OCI-LY3 (cell line): ENCODE data around the gene WDPCP.
"Not testable (repeated sequence)": the region's sequence is repeated elsewhere in the genome, so short reads cannot be mapped to it uniquely, and the experiment has no call there.

ENCODE experiments used
- H2AFZ ChIP-seq: fragments of 200-600, 300-600 bp; shearing (Covaris generic); 2 replicates; pipeline ENCODE4 v1.6.0; 2014; ENCODE audit warnings: antibody characterized with exemption, low read depth, low read length
- H3K27ac ChIP-seq: fragments of 200-600, 300-600 bp; sonication (generic); 2 replicates; pipeline ENCODE4 v1.5.1; 2014; ENCODE audit warnings: mild to moderate bottlenecking, low read length, moderate library complexity, mixed read lengths
- H3K27me3 ChIP-seq: fragments of 200-600, 300-600 bp; sonication (generic); 2 replicates; pipeline ENCODE4 v1.6.1; 2014; ENCODE audit warnings: low read depth, low read length, mixed read lengths
- H3K36me3 ChIP-seq: fragments of 200-600, 300-600 bp; sonication (generic); replicated peaks from 2 replicates; pipeline ENCODE3; 2014; ENCODE audit warnings: low read depth, low read length, mixed read lengths
- H3K4me1 ChIP-seq: fragments of 300-600, 200-600 bp; sonication (generic); 2 replicates; pipeline ENCODE4 v1.6.1; 2014; ENCODE audit warnings: low read length, mixed read lengths
- H3K4me2 ChIP-seq: fragments of 200-600, 300-600 bp; sonication (generic); 2 replicates; pipeline ENCODE4 v1.6.1; 2014; ENCODE audit warnings: low read length, mixed read lengths
- H3K4me3 ChIP-seq: fragments of 300-600, 200-600 bp; sonication (generic); 2 replicates; pipeline ENCODE4 v1.5.1; 2014; ENCODE audit warnings: antibody characterized with exemption, mild to moderate bottlenecking, low read length, moderate library complexity
- H3K79me2 ChIP-seq: fragments of 300-600, 200-600 bp; shearing (Covaris generic); 2 replicates; pipeline ENCODE4 v1.6.1; 2014; ENCODE audit warnings: mild to moderate bottlenecking, low read length, mixed read lengths
- H3K9ac ChIP-seq: fragments of 300-600, 200-600 bp; shearing (Covaris generic); 2 replicates; pipeline ENCODE4 v1.6.0; 2014; ENCODE audit warnings: mild to moderate bottlenecking, low read length, moderate library complexity
- H3K9me3 ChIP-seq: fragments of 200-600, 300-600 bp; shearing (Covaris generic); 2 replicates; pipeline ENCODE4 v1.6.1; 2014; ENCODE audit warnings: low read length, mixed read lengths; ENCODE audit not compliant: insufficient read depth
- H4K20me1 ChIP-seq: fragments of 200-600, 300-600 bp; sonication (generic); 2 replicates; pipeline ENCODE4 v1.6.1; 2016; ENCODE audit warnings: low read length, mixed read lengths; ENCODE audit not compliant: insufficient read depth
- CTCF ChIP-seq: fragments of 200-600, 300-600 bp; sonication (generic); IDR thresholded peaks from 2 replicates; pipeline ENCODE4 v1.5.1; 2014; ENCODE audit warnings: antibody characterized with exemption, low read length, low read depth
- EZH2phosphoT487 ChIP-seq: fragments of 200-600 bp; shearing (Covaris generic); IDR thresholded peaks from 2 replicates; pipeline ENCODE4 v1.6.1; 2018; ENCODE audit warnings: antibody characterized with exemption, mixed run types, low read depth

The WDPCP gene

GRCh38 chr2:63580651-63581297, 7.5 kb downstream of the WDPCP start:
- no peak for TF ChIP-seq CTCF
- no peak for TF ChIP-seq EZH2phosphoT487
- H2AFZ ChIP-seq: no peak overlapping the region
- H3K9me3 ChIP-seq: no peaks in the 10 kb centered on the region
- H3K4me2 ChIP-seq: no peak overlapping the region
- no peak overlapping the region for H3K9ac ChIP-seq
- H3K27ac ChIP-seq: no peak overlapping the region
- H3K36me3 ChIP-seq: no peaks in the 10 kb centered on the region
- no peak overlapping the region for H3K4me3 ChIP-seq
- no peaks in the 10 kb centered on the region for H3K4me1 ChIP-seq
- no peaks in the 10 kb centered on the region for H4K20me1 ChIP-seq
- no peaks in the 10 kb centered on the region for H3K79me2 ChIP-seq
- H3K27me3 ChIP-seq: no peaks in the 10 kb centered on the region

GRCh38 chr2:63578767-63579166, 9.5 kb downstream of the WDPCP start:
- no peaks in the 10 kb centered on the region for H3K79me2 ChIP-seq
- H3K4me2 ChIP-seq: no peak overlapping the region
- TF ChIP-seq CTCF: no peak
- TF ChIP-seq EZH2phosphoT487: no peak
- no peak overlapping the region for H3K4me3 ChIP-seq
- no peaks in the 10 kb centered on the region for H4K20me1 ChIP-seq
- H3K9ac ChIP-seq: no peak overlapping the region
- no peaks in the 10 kb centered on the region for H3K4me1 ChIP-seq
- H3K36me3 ChIP-seq: no peaks in the 10 kb centered on the region
- no peak overlapping the region for H2AFZ ChIP-seq
- no peak overlapping the region for H3K27ac ChIP-seq
- H3K9me3 ChIP-seq: no peaks in the 10 kb centered on the region
- H3K27me3 ChIP-seq: no peaks in the 10 kb centered on the region

GRCh38 chr2:63576546-63576945, 11.7 kb downstream of the WDPCP start:
- Histone ChIP-seq H3K36me3 (no peaks in the 10 kb centered on the region), H2AFZ (no peak overlapping the region), H3K9me3 (no peaks in the 10 kb centered on the region), H3K4me3 (no peak overlapping the region), H3K27me3 (no peaks in the 10 kb centered on the region), H4K20me1 (no peaks in the 10 kb centered on the region), H3K9ac (no peak overlapping the region), H3K4me1 (no peaks in the 10 kb centered on the region), H3K79me2 (no peaks in the 10 kb centered on the region), H3K27ac (no peak overlapping the region), H3K4me2 (no peak overlapping the region)
- no peak for TF ChIP-seq EZH2phosphoT487
- TF ChIP-seq CTCF: no peak

GRCh38 chr2:63573726-63574345, 14.4 kb downstream of the WDPCP start:
- H3K36me3 ChIP-seq, H3K4me3 ChIP-seq, H4K20me1 ChIP-seq, H3K27me3 ChIP-seq, H3K9me3 ChIP-seq, H3K4me2 ChIP-seq, H3K4me1 ChIP-seq, H2AFZ ChIP-seq, H3K9ac ChIP-seq, H3K79me2 ChIP-seq, H3K27ac ChIP-seq: not testable (repeated sequence)

DNA sequence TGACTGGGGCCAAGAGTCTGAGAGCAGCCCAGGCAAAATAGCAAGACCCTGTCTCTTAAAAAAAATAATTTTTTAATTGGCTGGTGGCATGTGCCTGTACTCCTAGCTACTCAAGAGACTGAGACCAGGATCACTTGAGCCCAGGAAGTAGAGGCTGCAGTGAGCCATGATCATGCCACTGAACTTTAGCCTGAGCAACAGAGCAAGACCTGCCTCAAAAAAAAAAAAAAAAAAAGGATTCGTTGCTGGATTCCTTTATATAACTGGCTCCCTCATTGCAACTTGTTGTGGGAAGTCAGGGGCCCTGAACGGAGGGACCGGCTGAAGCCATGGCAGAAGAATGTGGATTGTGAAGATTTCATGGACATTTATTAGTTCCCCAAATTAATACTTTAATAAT, 15.3 kb downstream of the WDPCP start:
- H3K27ac ChIP-seq, H3K79me2 ChIP-seq, H3K9ac ChIP-seq, H3K4me2 ChIP-seq, H3K4me1 ChIP-seq, H3K4me3 ChIP-seq, H4K20me1 ChIP-seq, H3K36me3 ChIP-seq, H3K9me3 ChIP-seq, H3K27me3 ChIP-seq, H2AFZ ChIP-seq: not testable (repeated sequence)
